Endodermal cell (in vitro differentiated cells): ENCODE measurements around the gene U2AF2. TPM values are rescaled to one million over a fixed set of nuclear protein-coding genes. Genes with fewer than 3 reads are reported as not detected.

Experiments used
- DNase-seq: peaks from one replicate; pipeline ENCODE4 v3.0.0-alpha.2; 2017
- H3K27ac ChIP-seq: 2 replicates; pipeline ENCODE4 v1.5.1; 2013; ENCODE audit warnings: mild to moderate bottlenecking, low read depth, low read length, moderate library complexity
- H3K27me3 ChIP-seq: 2 replicates; pipeline ENCODE4 v1.6.1; 2013; ENCODE audit warnings: mild to moderate bottlenecking, low read length, moderate library complexity; ENCODE audit not compliant: insufficient read depth, control insufficient read depth, poor library complexity, severe bottlenecking
- H3K36me3 ChIP-seq: 2 replicates; pipeline ENCODE4 v1.7.0; 2013; ENCODE audit warnings: mild to moderate bottlenecking, low read length, moderate library complexity; ENCODE audit not compliant: control insufficient read depth, insufficient read depth
- H3K4me1 ChIP-seq: one replicate; pipeline ENCODE4 v1.7.0; 2013; ENCODE audit warnings: low read length; ENCODE audit not compliant: control insufficient read depth, insufficient read depth
- H3K4me3 ChIP-seq: 2 replicates; pipeline ENCODE4 v1.5.1; 2013; ENCODE audit warnings: mild to moderate bottlenecking, low read length, moderate library complexity
- H3K9ac ChIP-seq: 2 replicates; pipeline ENCODE4 v1.6.1; 2013; ENCODE audit warnings: mild to moderate bottlenecking, low read length, moderate library complexity; ENCODE audit not compliant: poor library complexity, severe bottlenecking; ENCODE audit errors: extremely low read depth
- H3K9me3 ChIP-seq: 2 replicates; pipeline ENCODE4 v1.6.1; 2013; ENCODE audit warnings: mild to moderate bottlenecking, low read length, moderate library complexity; ENCODE audit not compliant: control insufficient read depth
- H3K27ac Mint-ChIP-seq: 2 replicates; pipeline ENCODE4 v1.8.0; 2020; ENCODE audit warnings: mixed read lengths
- H3K27me3 Mint-ChIP-seq: 2 replicates; pipeline ENCODE4 v1.8.0; 2021; ENCODE audit warnings: mild to moderate bottlenecking, mixed read lengths; ENCODE audit not compliant: insufficient read depth
- H3K36me3 Mint-ChIP-seq: 2 replicates; pipeline ENCODE4 v1.8.0; 2020; ENCODE audit warnings: low read depth, mixed read lengths
- H3K4me1 Mint-ChIP-seq: 2 replicates; pipeline ENCODE4 v1.8.0; 2020; ENCODE audit warnings: mixed read lengths
- H3K4me3 Mint-ChIP-seq: 2 replicates; pipeline ENCODE4 v1.8.0; 2020; ENCODE audit warnings: mild to moderate bottlenecking, moderate library complexity, mixed read lengths
- H3K9me3 Mint-ChIP-seq: 2 replicates; pipeline ENCODE4 v1.8.0; 2020; ENCODE audit warnings: mild to moderate bottlenecking, mixed read lengths
- WGBS, 2 experiments: methylation state at CpG; one replicate each; pipeline versions ENCODE4 v1.1.5 to v1.1.7; 2013; ENCODE audit warnings: missing lambda C conversion rate in 2 of 2, mixed read lengths in 1 of 2; ENCODE audit not compliant: insufficient coverage in 1 of 2, insufficient read length in 1 of 2; 5-methylcytosine and 5-hydroxymethylcytosine counted together
- long read RNA-seq, 4 experiments: library from polyadenylated mRNA in 2 of 4; library from RNA in 1 of 4; library from capped mRNA in 1 of 4; stranded (forward) in 3 of 4; unstranded in 1 of 4; transcript quantifications; one replicate each; pipeline ENCODE4 v2.0.0, GENCODE V29; 2020 to 2021; ENCODE audit warnings: inconsistent platforms in 1 of 4
- polyA plus RNA-seq, 2 experiments: library from polyadenylated mRNA; stranded (reverse); fragments of 50-300 nt; gene quantifications; one replicate each; pipeline ENCODE4 v1.2.3, GENCODE V29; 2013
- total RNA-seq, 2 donors: library from RNA; stranded (reverse); fragmentation: NEBNext Ultra II Directional in 1 of 2; extraction: Animal tissue kit (Norgen Biotek cat#: 25700) in 1 of 2; gene quantifications; 2 replicates in 1 of 2; 3 replicates in 1 of 2; pipeline ENCODE4 v1.2.1, GENCODE V29; 2021
- TF ChIP-seq, protein P1 (sequence below): fragments of 200-600 bp; sonication (generic); conservative IDR thresholded peaks from 2 replicates; pipeline ENCODE4 v1.5.0; 2021; ENCODE audit warnings: antibody characterized with exemption, mild to moderate bottlenecking

The U2AF2 gene
- 100 to 1,000 TPM; 264 to 293 TPM for total RNA-seq
- polyA plus RNA-seq (2013, experiment 1 of 2) = 180 TPM
- polyA plus RNA-seq (2013, experiment 2 of 2) = 161 TPM
- long read RNA-seq, experiment 1, transcript U2AF2-202 (12 exons, 3,022 nt) = major isoform, 6 of 39 reads
- long read RNA-seq, experiment 1, partial matches to known transcripts = 28 of 39 reads
- long read RNA-seq, experiment 1, other reads (novel, unspliced or antisense) = 2 of 39 reads
- long read RNA-seq, experiment 2, partial matches to known transcripts = 0 of 7 reads
- long read RNA-seq, experiment 2, other reads (novel, unspliced or antisense) = 0 of 7 reads
- long read RNA-seq, experiment 3, partial matches to known transcripts = 0 of 4 reads
- long read RNA-seq, experiment 3, other reads (novel, unspliced or antisense) = 3 of 4 reads
- long read RNA-seq, experiment 4, transcript U2AF2-202 (12 exons, 3,022 nt) = major isoform, 7 of 10 reads
- long read RNA-seq, experiment 4, partial matches to known transcripts = 0 of 10 reads
- long read RNA-seq, experiment 4, other reads (novel, unspliced or antisense) = 0 of 10 reads

DNA sequence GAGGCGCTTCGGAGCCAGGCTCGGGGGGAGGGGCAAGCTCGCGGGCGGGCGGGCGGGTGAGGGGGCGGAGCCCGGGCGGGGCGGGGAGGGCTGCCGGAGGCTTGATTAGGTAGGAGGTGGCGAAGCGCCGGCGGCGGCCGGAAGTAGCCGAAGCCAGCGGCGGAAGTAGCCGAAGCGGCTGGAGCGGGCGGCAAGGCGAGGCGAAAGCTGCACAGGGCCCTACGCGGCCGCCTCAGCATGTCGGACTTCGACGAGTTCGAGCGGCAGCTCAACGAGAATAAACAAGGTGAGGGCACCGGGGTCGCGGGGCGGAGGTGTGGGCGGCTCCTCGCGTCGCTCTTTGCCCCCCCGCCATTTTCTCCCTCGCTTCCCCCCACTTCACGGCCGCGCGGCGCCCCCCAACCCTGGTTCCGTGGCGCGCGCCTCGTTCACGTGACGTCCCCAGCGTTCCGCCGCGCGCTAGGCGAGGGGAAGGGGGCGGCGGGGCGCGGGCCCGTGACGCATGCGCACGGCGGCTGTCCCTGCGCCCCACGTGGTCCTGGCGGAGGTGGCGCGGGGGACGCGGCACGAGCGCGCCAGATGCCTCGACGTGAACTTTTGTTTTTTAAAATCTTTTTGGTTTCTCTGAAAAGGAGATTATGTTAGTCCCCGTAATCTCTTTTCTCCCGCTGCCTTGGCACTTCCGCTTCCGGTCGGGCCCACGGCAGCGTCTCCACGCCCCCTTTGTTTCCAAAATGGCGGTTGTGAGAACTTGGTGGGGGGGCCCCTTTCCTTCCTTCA, at the start of gene U2AF2:
TSS of gene U2AF2 (plus strand) at position 168 of the 780 bp plus-strand sequence. CDS start at position 238, 70 bp downstream.
- Histone ChIP-seq H3K4me3 (peak within 1 kb of the TSS; percentile 97), H3K9me3 (no peaks in the 10 kb centered on the region), H3K36me3 (peaks cover 14% of the 10 kb centered on the region), H3K4me1 (peaks cover 5% of the 10 kb centered on the region), H3K9ac (peak within 1 kb of the TSS; percentile 96), H3K27ac (peak within 1 kb of the TSS; percentile 99), H3K27me3 (no peaks in the 10 kb centered on the region)
- Mint-ChIP-seq H3K4me3 (peak within 1 kb of the TSS; percentile 94), H3K27ac (peak within 1 kb of the TSS; percentile 99), H3K36me3 (peaks cover 14% of the 10 kb centered on the region), H3K4me1 (peaks cover 25% of the 10 kb centered on the region), H3K9me3 (no peaks in the 10 kb centered on the region), H3K27me3 (peaks cover 2% of the 10 kb centered on the region)
- 0 to 3% methylated on average over 26 to 94 of the region's 95 CpGs for WGBS, 2 experiments
- DNase-seq = peak; percentile 99
- TF ChIP-seq, protein P1, sequence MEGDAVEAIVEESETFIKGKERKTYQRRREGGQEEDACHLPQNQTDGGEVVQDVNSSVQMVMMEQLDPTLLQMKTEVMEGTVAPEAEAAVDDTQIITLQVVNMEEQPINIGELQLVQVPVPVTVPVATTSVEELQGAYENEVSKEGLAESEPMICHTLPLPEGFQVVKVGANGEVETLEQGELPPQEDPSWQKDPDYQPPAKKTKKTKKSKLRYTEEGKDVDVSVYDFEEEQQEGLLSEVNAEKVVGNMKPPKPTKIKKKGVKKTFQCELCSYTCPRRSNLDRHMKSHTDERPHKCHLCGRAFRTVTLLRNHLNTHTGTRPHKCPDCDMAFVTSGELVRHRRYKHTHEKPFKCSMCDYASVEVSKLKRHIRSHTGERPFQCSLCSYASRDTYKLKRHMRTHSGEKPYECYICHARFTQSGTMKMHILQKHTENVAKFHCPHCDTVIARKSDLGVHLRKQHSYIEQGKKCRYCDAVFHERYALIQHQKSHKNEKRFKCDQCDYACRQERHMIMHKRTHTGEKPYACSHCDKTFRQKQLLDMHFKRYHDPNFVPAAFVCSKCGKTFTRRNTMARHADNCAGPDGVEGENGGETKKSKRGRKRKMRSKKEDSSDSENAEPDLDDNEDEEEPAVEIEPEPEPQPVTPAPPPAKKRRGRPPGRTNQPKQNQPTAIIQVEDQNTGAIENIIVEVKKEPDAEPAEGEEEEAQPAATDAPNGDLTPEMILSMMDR = no peak

DNA sequence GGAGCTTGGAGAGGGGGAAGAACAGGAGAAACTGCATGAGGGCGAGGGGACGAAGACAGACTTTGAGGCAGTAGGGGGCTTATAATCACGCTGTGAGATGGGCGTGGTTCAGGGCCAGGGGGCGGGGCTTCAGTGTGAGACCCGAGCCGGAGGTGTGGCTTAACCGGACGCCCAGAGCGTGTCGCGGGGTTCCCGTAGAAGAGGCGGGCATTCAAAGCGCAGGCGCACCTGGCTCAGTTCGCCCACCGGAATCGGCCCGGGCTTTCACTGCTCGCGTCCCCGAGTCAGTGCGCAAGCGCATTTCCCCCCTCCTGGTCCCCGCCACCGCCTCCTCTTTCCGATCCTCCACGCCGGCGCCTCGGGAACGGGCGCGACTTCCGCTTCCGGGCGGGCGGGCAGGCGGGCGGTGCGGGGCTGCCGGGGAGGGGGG, 49.6 kb upstream of the U2AF2 start:
- Mint-ChIP-seq H3K9me3 (no peaks in the 10 kb centered on the region), H3K4me3 (peak overlapping the region; percentile 91), H3K27ac (peak overlapping the region; percentile 96), H3K27me3 (no peaks in the 10 kb centered on the region), H3K36me3 (peaks cover 30% of the 10 kb centered on the region), H3K4me1 (peaks cover 14% of the 10 kb centered on the region)
- WGBS, 2 experiments = 0 to 1% methylated on average over 14 to 43 of the region's 43 CpGs
- TF ChIP-seq, protein P1 = no peak
- H3K9me3 ChIP-seq = no peaks in the 10 kb centered on the region
- peaks cover 21% of the 10 kb centered on the region for H3K36me3 ChIP-seq
- peak overlapping the region; percentile 96 for H3K27ac ChIP-seq
- H3K4me1 ChIP-seq = peaks cover 4% of the 10 kb centered on the region
- no peak overlapping the region for H3K9ac ChIP-seq
- peak overlapping the region; percentile 92 for H3K4me3 ChIP-seq
- H3K27me3 ChIP-seq = no peaks in the 10 kb centered on the region
- DNase-seq = peak; percentile 99
